Fibroblast of lung (primary cell): ENCODE measurements around the gene PDZD7.

Source experiments
- EZH2 ChIP-seq: IDR thresholded peaks from 2 replicates; pipeline ENCODE4 v1.5.1; 2012; ENCODE audit warnings: low read length, control low read depth, mild to moderate bottlenecking; ENCODE audit errors: missing control alignments
- TF ChIP-seq, protein P1 (sequence below), 2 donors: IDR thresholded peaks in 1 of 2; conservative IDR thresholded peaks in 1 of 2; 1 replicate in 1 of 2; 2 replicates in 1 of 2; pipeline ENCODE4 v1.5.1; 2011 to 2012; ENCODE audit warnings: low read length in 2 of 2, control low read depth in 1 of 2, inconsistent platforms in 1 of 2, low read depth in 1 of 2, mild to moderate bottlenecking in 1 of 2

- TF ChIP-seq, protein P1, sequence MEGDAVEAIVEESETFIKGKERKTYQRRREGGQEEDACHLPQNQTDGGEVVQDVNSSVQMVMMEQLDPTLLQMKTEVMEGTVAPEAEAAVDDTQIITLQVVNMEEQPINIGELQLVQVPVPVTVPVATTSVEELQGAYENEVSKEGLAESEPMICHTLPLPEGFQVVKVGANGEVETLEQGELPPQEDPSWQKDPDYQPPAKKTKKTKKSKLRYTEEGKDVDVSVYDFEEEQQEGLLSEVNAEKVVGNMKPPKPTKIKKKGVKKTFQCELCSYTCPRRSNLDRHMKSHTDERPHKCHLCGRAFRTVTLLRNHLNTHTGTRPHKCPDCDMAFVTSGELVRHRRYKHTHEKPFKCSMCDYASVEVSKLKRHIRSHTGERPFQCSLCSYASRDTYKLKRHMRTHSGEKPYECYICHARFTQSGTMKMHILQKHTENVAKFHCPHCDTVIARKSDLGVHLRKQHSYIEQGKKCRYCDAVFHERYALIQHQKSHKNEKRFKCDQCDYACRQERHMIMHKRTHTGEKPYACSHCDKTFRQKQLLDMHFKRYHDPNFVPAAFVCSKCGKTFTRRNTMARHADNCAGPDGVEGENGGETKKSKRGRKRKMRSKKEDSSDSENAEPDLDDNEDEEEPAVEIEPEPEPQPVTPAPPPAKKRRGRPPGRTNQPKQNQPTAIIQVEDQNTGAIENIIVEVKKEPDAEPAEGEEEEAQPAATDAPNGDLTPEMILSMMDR (conservative IDR thresholded peaks at IDR 0.05 in 1 of 2, IDR thresholded peaks at IDR 0.05 in 1 of 2; ENCODE audit: low read depth in 1 of 2, low read length in 2 of 2): no peak
- TF ChIP-seq EZH2: no peak
These were observed 34.7 kb upstream of the PDZD7 start for GRCh38 chr10:101065481-101066145.
